GM12878 (cell line): ENCODE results near the gene TESMIN. TPM values are rescaled to one million over a fixed set of nuclear protein-coding genes. Genes with fewer than 3 reads are reported as not detected.

Source experiments
- ATAC-seq: fragments of 200-7000 bp; cut with Tn5 transposase; 3 replicates; pipeline ENCODE4 v1.9.1; 2020; ENCODE audit warnings: mild to moderate bottlenecking, moderate library complexity
- BruUV-seq: library from RNA; stranded (reverse); fragments of 400-500 nt; replicated peaks from 2 replicates; lab custom pipeline; 2021; lab: Mats Ljungman, UMichigan
- CTCF ChIA-PET: fragments of 300-600 bp; sonication (Branson Sonifier 250); formaldehyde crosslinking; extraction: SDS; loops from one replicate; lab custom pipeline; 2021; ENCODE audit warnings: inconsistent platforms; lab: Yijun Ruan, JAX
- POLR2A ChIA-PET: fragments of 350-600 bp; formaldehyde crosslinking; extraction: SDS; loops from one replicate; lab custom pipeline; 2021; ENCODE audit warnings: inconsistent platforms; lab: Charles Lee
- RAD21 ChIA-PET: fragments of 300-600 bp; sonication (Branson Sonifier 250); formaldehyde crosslinking; loops from one replicate; lab custom pipeline; 2023; ENCODE audit warnings: antibody characterized with exemption; ENCODE audit not compliant: unreplicated experiment; lab: Charles Lee
- SMC1A ChIA-PET: fragments of 300-600 bp; sonication (Branson Sonifier 250); formaldehyde crosslinking; loops from one replicate; lab custom pipeline; 2023; ENCODE audit not compliant: unreplicated experiment, uncharacterized antibody; lab: Charles Lee
- DNase-seq: peaks from one replicate; pipeline ENCODE4 v3.0.0-alpha.2; 2011; ENCODE audit warnings: low read depth, low spot score
- FAIRE-seq: peaks from 3 replicates; lab custom pipeline; 2011; peaks lifted over from hg19 to GRCh38; lab: Jason Lieb, UNC
- H2AFZ ChIP-seq: 2 replicates; pipeline ENCODE4 v1.6.0; 2011; ENCODE audit warnings: low read depth, low read length, control low read depth; ENCODE audit not compliant: control insufficient read depth
- H3K27ac ChIP-seq: 2 replicates; pipeline ENCODE4 v1.5.1; 2011; ENCODE audit warnings: control low read depth; ENCODE audit not compliant: control insufficient read depth, insufficient read depth
- H3K27me3 ChIP-seq, 2 experiments: replicated peaks in 1 of 2; 2 replicates each; pipeline versions ENCODE4 v1.6.0 to v1.6.1; 2011; ENCODE audit warnings: low read length in 1 of 2; ENCODE audit not compliant: control insufficient read depth in 2 of 2, insufficient read depth in 2 of 2
- H3K36me3 ChIP-seq, 2 experiments: 2 replicates each; pipeline ENCODE4 v1.5.1; 2011; ENCODE audit warnings: low read length in 1 of 2; ENCODE audit not compliant: control insufficient read depth in 2 of 2, insufficient read depth in 2 of 2
- H3K4me1 ChIP-seq: 2 replicates; pipeline ENCODE4 v1.6.1; 2011; ENCODE audit warnings: mild to moderate bottlenecking, low read length, moderate library complexity, mixed read lengths; ENCODE audit not compliant: control insufficient read depth, insufficient read depth
- H3K4me2 ChIP-seq: 2 replicates; pipeline ENCODE4 v1.6.0; 2011; ENCODE audit warnings: control low read depth; ENCODE audit not compliant: control insufficient read depth, insufficient read depth
- H3K4me3 ChIP-seq: fragments of 200-600 bp; sonication (generic); 2 replicates; pipeline ENCODE4 v1.5.1; 2016
- H3K79me2 ChIP-seq: 2 replicates; pipeline ENCODE4 v1.6.0; 2011; ENCODE audit warnings: low read length; ENCODE audit not compliant: control insufficient read depth, insufficient read depth
- H3K9ac ChIP-seq: 2 replicates; pipeline ENCODE4 v1.8.0; 2011; ENCODE audit warnings: low read length, control low read depth, mixed read lengths; ENCODE audit not compliant: control insufficient read depth, insufficient read depth
- H3K9me3 ChIP-seq: replicated peaks from 3 replicates; pipeline ENCODE4 v1.5.1; 2011; ENCODE audit warnings: mild to moderate bottlenecking, low read length; ENCODE audit not compliant: control insufficient read depth, insufficient read depth
- H4K20me1 ChIP-seq: 2 replicates; pipeline ENCODE4 v1.6.0; 2011; ENCODE audit not compliant: control insufficient read depth, insufficient read depth
- ASH2L ChIP-seq: fragments of 300-600, 200-600 bp; sonication (generic); IDR thresholded peaks from 2 replicates; pipeline ENCODE4 v1.6.1; 2017; ENCODE audit warnings: low read depth, mild to moderate bottlenecking, borderline replicate concordance
- CEBPB ChIP-seq, 2 experiments: fragments of 150-350 bp in 1 of 2; IDR thresholded peaks; 2 replicates each; pipeline ENCODE4 v1.6.1; 2012 to 2014; ENCODE audit warnings: low read depth in 2 of 2, low read length in 2 of 2, borderline replicate concordance in 1 of 2, inconsistent platforms in 1 of 2
- CHD4 ChIP-seq: fragments of 200-600 bp; sonication (generic); IDR thresholded peaks from 2 replicates; pipeline ENCODE4 v1.6.1; 2016; ENCODE audit warnings: mild to moderate bottlenecking
- JUND ChIP-seq: IDR thresholded peaks from 2 replicates; pipeline ENCODE4 v1.6.1; 2012; ENCODE audit warnings: low read depth, mild to moderate bottlenecking, low read length, improper control_type of control experiment, moderate library complexity
- LARP7 ChIP-seq: fragments of 450-650 bp; IDR thresholded peaks from 2 replicates; pipeline ENCODE4 v1.6.1; 2017; ENCODE audit warnings: mild to moderate bottlenecking
- MEF2B ChIP-seq: fragments of 450-650 bp; IDR thresholded peaks from 2 replicates; pipeline ENCODE4 v1.6.1; 2018; ENCODE audit warnings: mild to moderate bottlenecking, moderate library complexity; ENCODE audit not compliant: partially characterized antibody, poor library complexity, severe bottlenecking
- NRF1 ChIP-seq: conservative IDR thresholded peaks from 2 replicates; pipeline ENCODE4 v1.6.1; 2011; ENCODE audit warnings: mild to moderate bottlenecking, low read depth, low read length, improper control_type of control experiment
- POLR2AphosphoS2 ChIP-seq: IDR thresholded peaks from 2 replicates; pipeline ENCODE4 v1.6.1; 2011; ENCODE audit warnings: low read depth, mild to moderate bottlenecking, low read length, improper control_type of control experiment, moderate library complexity
- RCOR1 ChIP-seq: conservative IDR thresholded peaks from 2 replicates; pipeline ENCODE4 v1.6.1; 2012; ENCODE audit warnings: low read depth, low read length, improper control_type of control experiment
- SIN3A ChIP-seq: IDR thresholded peaks from 2 replicates; pipeline ENCODE4 v1.6.1; 2012; ENCODE audit warnings: low read depth, low read length, improper control_type of control experiment
- SREBF1 ChIP-seq: IDR thresholded peaks from 2 replicates; pipeline ENCODE4 v1.6.1; 2012; ENCODE audit warnings: mild to moderate bottlenecking, low read length
- WGBS: methylation state at CpG from one replicate; pipeline ENCODE4 v1.1.6; 2016; ENCODE audit warnings: low lambda C conversion rate; ENCODE audit not compliant: insufficient replicate concordance, insufficient coverage; ENCODE audit errors: missing lambda C conversion rate; 5-methylcytosine and 5-hydroxymethylcytosine counted together
- in situ Hi-C: fragments of 300-500 bp; cut with MboI; formaldehyde crosslinking; loops from 9 replicates; pipeline ENCODE4 v1.14.3; 2018; ENCODE audit warnings: mixed read lengths
- intact Hi-C: fragments of 100-400 bp; cut with micrococcal nuclease; formaldehyde crosslinking; loops from one replicate; pipeline ENCODE4 v1.14.2; 2022; ENCODE audit not compliant: unreplicated experiment
- polyA plus RNA-seq, 11 experiments: library from polyadenylated mRNA; depleted of rRNA in 4 of 11; unstranded in 6 of 11; stranded (reverse) in 5 of 11; fragments of >200 nt; fragmentation: Nextera tagmentation in 4 of 11; fragmentation: Illumina TruSeq in 1 of 11; extraction: Ambion mirVana in 4 of 11; extraction: Trizol in 1 of 11; gene quantifications; 1 replicate in 1 of 11; 2 replicates in 10 of 11; pipeline versions ENCODE4 v1.2.1 to v1.2.3, GENCODE V29; 2011 to 2016; ENCODE audit warnings: inconsistent platforms in 2 of 11, missing spikeins in 2 of 11, low read depth in 1 of 11
- total RNA-seq, 4 experiments: library from RNA; depleted of rRNA in 3 of 4; stranded (reverse); fragments of >200 nt in 3 of 4; fragmentation: Illumina TruSeq in 1 of 4; extraction: Trizol in 1 of 4; gene quantifications; 2 replicates each; pipeline versions ENCODE4 v1.2.1 to v1.2.3, GENCODE V29; 2013 to 2021
- TF ChIP-seq, protein P1 (sequence below): IDR thresholded peaks from 2 replicates; pipeline ENCODE4 v1.6.1; 2011; ENCODE audit warnings: mild to moderate bottlenecking, low read depth, low read length, moderate library complexity; ENCODE audit not compliant: insufficient replicate concordance
- TF ChIP-seq, protein P2 (sequence below): fragments of 450-650 bp; IDR thresholded peaks from 2 replicates; pipeline ENCODE4 v1.6.1; 2017; ENCODE audit warnings: mild to moderate bottlenecking, moderate library complexity
- TF ChIP-seq, protein P3 (sequence below): fragments of 450-650 bp; IDR thresholded peaks from 2 replicates; pipeline ENCODE4 v1.6.1; 2018; ENCODE audit warnings: mild to moderate bottlenecking, low read depth, moderate library complexity; ENCODE audit not compliant: partially characterized antibody
- TF ChIP-seq, protein P4 (sequence below): IDR thresholded peaks from 2 replicates; pipeline ENCODE4 v1.6.1; 2012; ENCODE audit warnings: low read depth, low read length, improper control_type of control experiment

TESMIN gene
- total and polyA plus RNA-seq, 10 of the 15 experiments (the other 5 are each of a cell fraction or from before 2014, with no cell fraction given): 0.31 to 3.4 (median 1.2) TPM; not detected in 1

DNA sequence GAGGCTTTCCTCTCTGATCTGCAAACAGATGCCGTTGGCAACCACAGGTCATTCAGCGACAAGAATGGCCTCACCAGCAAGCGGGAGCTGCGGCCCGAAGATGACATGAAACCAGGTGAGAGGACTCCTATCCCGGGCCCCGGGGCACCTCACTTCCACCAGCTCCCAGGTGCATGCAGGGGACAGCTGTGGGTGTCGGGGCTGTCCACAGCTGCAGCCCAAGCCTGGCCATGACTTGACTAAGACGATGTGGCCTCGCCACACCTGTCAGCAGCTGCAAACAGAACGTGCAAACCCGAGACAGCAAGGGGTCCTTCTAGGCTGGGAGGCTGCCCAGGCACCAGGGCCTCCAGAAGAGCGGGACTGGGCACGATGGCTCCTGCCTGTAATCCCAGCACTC is 63.3 kb downstream of the TESMIN start:
- no peak for FAIRE-seq
- TF ChIP-seq, protein P1, sequence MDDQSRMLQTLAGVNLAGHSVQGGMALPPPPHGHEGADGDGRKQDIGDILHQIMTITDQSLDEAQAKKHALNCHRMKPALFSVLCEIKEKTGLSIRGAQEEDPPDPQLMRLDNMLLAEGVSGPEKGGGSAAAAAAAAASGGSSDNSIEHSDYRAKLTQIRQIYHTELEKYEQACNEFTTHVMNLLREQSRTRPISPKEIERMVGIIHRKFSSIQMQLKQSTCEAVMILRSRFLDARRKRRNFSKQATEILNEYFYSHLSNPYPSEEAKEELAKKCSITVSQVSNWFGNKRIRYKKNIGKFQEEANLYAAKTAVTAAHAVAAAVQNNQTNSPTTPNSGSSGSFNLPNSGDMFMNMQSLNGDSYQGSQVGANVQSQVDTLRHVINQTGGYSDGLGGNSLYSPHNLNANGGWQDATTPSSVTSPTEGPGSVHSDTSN: no peak
- TF ChIP-seq SIN3A: no peak
- no peak for TF ChIP-seq NRF1
- no peak for TF ChIP-seq SREBF1
- no peak for TF ChIP-seq POLR2AphosphoS2
- TF ChIP-seq CHD4: no peak
- TF ChIP-seq JUND: no peak
- TF ChIP-seq, protein P2, sequence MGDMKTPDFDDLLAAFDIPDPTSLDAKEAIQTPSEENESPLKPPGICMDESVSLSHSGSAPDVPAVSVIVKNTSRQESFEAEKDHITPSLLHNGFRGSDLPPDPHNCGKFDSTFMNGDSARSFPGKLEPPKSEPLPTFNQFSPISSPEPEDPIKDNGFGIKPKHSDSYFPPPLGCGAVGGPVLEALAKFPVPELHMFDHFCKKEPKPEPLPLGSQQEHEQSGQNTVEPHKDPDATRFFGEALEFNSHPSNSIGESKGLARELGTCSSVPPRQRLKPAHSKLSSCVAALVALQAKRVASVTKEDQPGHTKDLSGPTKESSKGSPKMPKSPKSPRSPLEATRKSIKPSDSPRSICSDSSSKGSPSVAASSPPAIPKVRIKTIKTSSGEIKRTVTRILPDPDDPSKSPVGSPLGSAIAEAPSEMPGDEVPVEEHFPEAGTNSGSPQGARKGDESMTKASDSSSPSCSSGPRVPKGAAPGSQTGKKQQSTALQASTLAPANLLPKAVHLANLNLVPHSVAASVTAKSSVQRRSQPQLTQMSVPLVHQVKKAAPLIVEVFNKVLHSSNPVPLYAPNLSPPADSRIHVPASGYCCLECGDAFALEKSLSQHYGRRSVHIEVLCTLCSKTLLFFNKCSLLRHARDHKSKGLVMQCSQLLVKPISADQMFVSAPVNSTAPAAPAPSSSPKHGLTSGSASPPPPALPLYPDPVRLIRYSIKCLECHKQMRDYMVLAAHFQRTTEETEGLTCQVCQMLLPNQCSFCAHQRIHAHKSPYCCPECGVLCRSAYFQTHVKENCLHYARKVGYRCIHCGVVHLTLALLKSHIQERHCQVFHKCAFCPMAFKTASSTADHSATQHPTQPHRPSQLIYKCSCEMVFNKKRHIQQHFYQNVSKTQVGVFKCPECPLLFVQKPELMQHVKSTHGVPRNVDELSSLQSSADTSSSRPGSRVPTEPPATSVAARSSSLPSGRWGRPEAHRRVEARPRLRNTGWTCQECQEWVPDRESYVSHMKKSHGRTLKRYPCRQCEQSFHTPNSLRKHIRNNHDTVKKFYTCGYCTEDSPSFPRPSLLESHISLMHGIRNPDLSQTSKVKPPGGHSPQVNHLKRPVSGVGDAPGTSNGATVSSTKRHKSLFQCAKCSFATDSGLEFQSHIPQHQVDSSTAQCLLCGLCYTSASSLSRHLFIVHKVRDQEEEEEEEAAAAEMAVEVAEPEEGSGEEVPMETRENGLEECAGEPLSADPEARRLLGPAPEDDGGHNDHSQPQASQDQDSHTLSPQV: no peak
- TF ChIP-seq, protein P3, sequence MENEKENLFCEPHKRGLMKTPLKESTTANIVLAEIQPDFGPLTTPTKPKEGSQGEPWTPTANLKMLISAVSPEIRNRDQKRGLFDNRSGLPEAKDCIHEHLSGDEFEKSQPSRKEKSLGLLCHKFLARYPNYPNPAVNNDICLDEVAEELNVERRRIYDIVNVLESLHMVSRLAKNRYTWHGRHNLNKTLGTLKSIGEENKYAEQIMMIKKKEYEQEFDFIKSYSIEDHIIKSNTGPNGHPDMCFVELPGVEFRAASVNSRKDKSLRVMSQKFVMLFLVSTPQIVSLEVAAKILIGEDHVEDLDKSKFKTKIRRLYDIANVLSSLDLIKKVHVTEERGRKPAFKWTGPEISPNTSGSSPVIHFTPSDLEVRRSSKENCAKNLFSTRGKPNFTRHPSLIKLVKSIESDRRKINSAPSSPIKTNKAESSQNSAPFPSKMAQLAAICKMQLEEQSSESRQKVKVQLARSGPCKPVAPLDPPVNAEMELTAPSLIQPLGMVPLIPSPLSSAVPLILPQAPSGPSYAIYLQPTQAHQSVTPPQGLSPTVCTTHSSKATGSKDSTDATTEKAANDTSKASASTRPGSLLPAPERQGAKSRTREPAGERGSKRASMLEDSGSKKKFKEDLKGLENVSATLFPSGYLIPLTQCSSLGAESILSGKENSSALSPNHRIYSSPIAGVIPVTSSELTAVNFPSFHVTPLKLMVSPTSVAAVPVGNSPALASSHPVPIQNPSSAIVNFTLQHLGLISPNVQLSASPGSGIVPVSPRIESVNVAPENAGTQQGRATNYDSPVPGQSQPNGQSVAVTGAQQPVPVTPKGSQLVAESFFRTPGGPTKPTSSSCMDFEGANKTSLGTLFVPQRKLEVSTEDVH: no peak
- TF ChIP-seq MEF2B: no peak
- no peak for TF ChIP-seq ASH2L
- no peak for TF ChIP-seq LARP7
- no peak for TF ChIP-seq CEBPB (IDR thresholded peaks at IDR 0.05; ENCODE audit: borderline replicate concordance in 1 of 2, low read depth in 2 of 2, low read length in 2 of 2)
- TF ChIP-seq RCOR1: no peak
- TF ChIP-seq, protein P4, sequence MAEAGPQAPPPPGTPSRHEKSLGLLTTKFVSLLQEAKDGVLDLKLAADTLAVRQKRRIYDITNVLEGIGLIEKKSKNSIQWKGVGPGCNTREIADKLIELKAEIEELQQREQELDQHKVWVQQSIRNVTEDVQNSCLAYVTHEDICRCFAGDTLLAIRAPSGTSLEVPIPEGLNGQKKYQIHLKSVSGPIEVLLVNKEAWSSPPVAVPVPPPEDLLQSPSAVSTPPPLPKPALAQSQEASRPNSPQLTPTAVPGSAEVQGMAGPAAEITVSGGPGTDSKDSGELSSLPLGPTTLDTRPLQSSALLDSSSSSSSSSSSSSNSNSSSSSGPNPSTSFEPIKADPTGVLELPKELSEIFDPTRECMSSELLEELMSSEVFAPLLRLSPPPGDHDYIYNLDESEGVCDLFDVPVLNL: no peak

More for the DNA sequence above, 63.3 kb downstream of the TESMIN start:
- intact Hi-C loops (no loop called here), in situ Hi-C loops (no loop called here)
- H3K4me1 ChIP-seq: no peaks in the 10 kb centered on the region
- no TSS peak for BruUV-seq
- 42% methylated on average over 14 of the region's 14 CpGs for WGBS
- H3K36me3 ChIP-seq: no peaks in the 10 kb centered on the region
- ChIA-PET RAD21 (no interaction called here), POLR2A (no interaction called here), SMC1A (no interaction called here), CTCF (no interaction called here)
- ATAC-seq: no peak
- no peak overlapping the region for H3K4me2 ChIP-seq
- no peak overlapping the region for H2AFZ ChIP-seq
- no peak for DNase-seq
- no peaks in the 10 kb centered on the region for H3K9me3 ChIP-seq
- H3K27ac ChIP-seq: no peak overlapping the region
- no peaks in the 10 kb centered on the region for H3K79me2 ChIP-seq
- no peak overlapping the region for H3K4me3 ChIP-seq
- peaks cover 11 to 24% of the 10 kb centered on the region in 2 experiments for H3K27me3 ChIP-seq
- no peaks in the 10 kb centered on the region for H4K20me1 ChIP-seq
- H3K9ac ChIP-seq: no peak overlapping the region
